ENCODE measurements around the gene MFGE8. TPM values are rescaled to one million over a fixed set of nuclear protein-coding genes. Genes with fewer than 3 reads are reported as not detected.

MFGE8 gene
- total RNA-seq, 2 experiments from 2014 or later, result 33.1 to 37.8 TPM

GRCh38 chr15:88852476-88852875 is 60.7 kb downstream of the MFGE8 start:
- Mint-ChIP-seq H3K36me3 (peaks cover 4% of the 10 kb centered on the region), H3K4me3 (no peak overlapping the region), H3K27ac (no peak overlapping the region), H3K9me3 (peaks cover 7% of the 10 kb centered on the region), H3K4me1 (no peaks in the 10 kb centered on the region), H3K27me3 (peaks cover 9% of the 10 kb centered on the region)
- no peak for DNase-seq

- Mint-ChIP-seq H3K27me3 (peaks cover 9% of the 10 kb centered on the region), H3K9me3 (peaks cover 1% of the 10 kb centered on the region), H3K4me3 (no peak overlapping the region), H3K36me3 (peaks cover 1% of the 10 kb centered on the region), H3K27ac (no peak overlapping the region), H3K4me1 (peaks cover 7% of the 10 kb centered on the region)
- DNase-seq, result no peak
Measured at GRCh38 chr15:88849376-88850072, 63.7 kb downstream of the MFGE8 start.

Other genes with a start within 250 kb of the MFGE8 start
- gene ACAN, start 109.9 kb downstream of the MFGE8 start, total RNA-seq, result not detected
- 10 to 100 TPM; 82.6 to 83.2 TPM for gene HAPLN3, start 17.8 kb downstream of the MFGE8 start, total RNA-seq
- gene ABHD2, start 175.1 kb upstream of the MFGE8 start, total RNA-seq, result 10 to 100 TPM; 47.6 to 49.2 TPM